Ovary (tissue), 3 donors: ENCODE data around the gene RNF19B.

Experiments
- CTCF ChIP-seq, 3 donors: fragments of 450-650 bp in 2 of 3; fragments of 200-600 bp in 1 of 3; IDR thresholded peaks; one replicate each; pipeline versions ENCODE4 v1.5.1 to v1.8.0; 2016 to 2022; ENCODE audit warnings: antibody characterized with exemption in 3 of 3, mild to moderate bottlenecking in 1 of 3
- POLR2A ChIP-seq: fragments of 450-650 bp; IDR thresholded peaks from one replicate; pipeline ENCODE4 v1.6.1; 2017; ENCODE audit warnings: antibody characterized with exemption, mild to moderate bottlenecking, moderate library complexity
- donor health status: DM: no; HTN: no; CAD: no.

GRCh38 chr1:32928715-32929114, 35.9 kb downstream of the RNF19B start:
- TF ChIP-seq POLR2A (no peak), CTCF (IDR thresholded peaks at IDR 0.05) (no peak)
